Measurements from ENCODE around the gene DCAF17. TPM values are rescaled to one million over a fixed set of nuclear protein-coding genes. Genes with fewer than 3 reads are reported as not detected.

The DCAF17 gene
- total RNA-seq, 2 donors from 2014 or later, result 15.5 to 19.1 TPM

- TF ChIP-seq CTCF (IDR thresholded peaks at IDR 0.05), result no peak
- intact Hi-C loops (cut with DNase I), result no loop called here
- Histone ChIP-seq H3K27ac (no peak overlapping the region), H3K4me1 (replicated peaks) (no peaks in the 10 kb centered on the region), H3K4me3 (no peak overlapping the region), H3K36me3 (no peaks in the 10 kb centered on the region), H3K27me3 (replicated peaks; ENCODE audit: insufficient read depth) (no peaks in the 10 kb centered on the region), H3K9me3 (no peaks in the 10 kb centered on the region)
- DNase-seq (ENCODE audit: low spot score), result no peak
- WGBS, result 50% methylated on average over 8 of the region's 8 CpGs
Observed at GRCh38 chr2:171409436-171409971, 24.5 kb upstream of the DCAF17 start.

- Histone ChIP-seq H3K27ac (no peak overlapping the region), H3K4me3 (no peak overlapping the region), H3K27me3 (replicated peaks; ENCODE audit: insufficient read depth) (no peaks in the 10 kb centered on the region), H3K4me1 (replicated peaks) (no peaks in the 10 kb centered on the region), H3K9me3 (no peaks in the 10 kb centered on the region), H3K36me3 (no peaks in the 10 kb centered on the region)
- DNase-seq (ENCODE audit: low spot score), result no peak
- intact Hi-C loops (cut with DNase I), result no loop called here
- no peak for TF ChIP-seq POLR2A (IDR thresholded peaks at IDR 0.05)
- TF ChIP-seq POLR2AphosphoS5 (IDR thresholded peaks at IDR 0.05), result no peak
- no peak for TF ChIP-seq CTCF (IDR thresholded peaks at IDR 0.05)
- WGBS, result 37% methylated on average over 4 of the region's 4 CpGs
Observed at GRCh38 chr2:171410101-171410500, 23.9 kb upstream of the DCAF17 start.

GRCh38 chr2:171410624-171411023 is 23.4 kb upstream of the DCAF17 start:
- Histone ChIP-seq H3K27ac (no peak overlapping the region), H3K4me1 (replicated peaks) (no peaks in the 10 kb centered on the region), H3K9me3 (no peaks in the 10 kb centered on the region), H3K4me3 (no peak overlapping the region), H3K36me3 (no peaks in the 10 kb centered on the region), H3K27me3 (replicated peaks; ENCODE audit: insufficient read depth) (no peaks in the 10 kb centered on the region)
- no peak for TF ChIP-seq POLR2AphosphoS5 (IDR thresholded peaks at IDR 0.05)
- TF ChIP-seq CTCF (IDR thresholded peaks at IDR 0.05), result no peak
- TF ChIP-seq POLR2A (IDR thresholded peaks at IDR 0.05), result no peak
- DNase-seq (ENCODE audit: low spot score), result no peak
- intact Hi-C loops (cut with DNase I), result no loop called here

- Histone ChIP-seq H3K36me3 (no peaks in the 10 kb centered on the region), H3K27ac (no peak overlapping the region), H3K4me3 (no peak overlapping the region), H3K4me1 (replicated peaks) (no peaks in the 10 kb centered on the region), H3K27me3 (replicated peaks; ENCODE audit: insufficient read depth) (no peaks in the 10 kb centered on the region), H3K9me3 (no peaks in the 10 kb centered on the region)
- intact Hi-C loops (cut with DNase I), result no loop called here
- 78% methylated on average over 1 of the region's 1 CpG for WGBS
- no peak for TF ChIP-seq CTCF (IDR thresholded peaks at IDR 0.05)
- no peak for TF ChIP-seq POLR2A (IDR thresholded peaks at IDR 0.05)
- DNase-seq (ENCODE audit: low spot score), result no peak
Observed at GRCh38 chr2:171411214-171411613, 22.8 kb upstream of the DCAF17 start.

GRCh38 chr2:171411791-171412483 is 22.1 kb upstream of the DCAF17 start:
- H3K36me3 ChIP-seq, result no peaks in the 10 kb centered on the region
- no peaks in the 10 kb centered on the region for H3K9me3 ChIP-seq
- H3K27ac ChIP-seq, result no peak overlapping the region
- no peak for DNase-seq (ENCODE audit: low spot score)
- H3K4me1 ChIP-seq (replicated peaks), result no peaks in the 10 kb centered on the region
- intact Hi-C loops (cut with DNase I), result no loop called here
- H3K4me3 ChIP-seq, result no peak overlapping the region
- WGBS, result 96% methylated on average over 2 of the region's 2 CpGs
- H3K27me3 ChIP-seq (replicated peaks; ENCODE audit: insufficient read depth), result no peaks in the 10 kb centered on the region
- TF ChIP-seq CTCF (IDR thresholded peaks at IDR 0.05) (no peak), POLR2AphosphoS5 (IDR thresholded peaks at IDR 0.05) (no peak), POLR2A (IDR thresholded peaks at IDR 0.05) (no peak)

All from prostate gland (tissue), 2 donors.